Neural progenitor cell (in vitro differentiated cells): ENCODE results near the gene ERBB3. TPM values are rescaled to one million over a fixed set of nuclear protein-coding genes. Genes with fewer than 3 reads are reported as not detected.

ENCODE experiments used
- DNase-seq: peaks from one replicate; pipeline ENCODE4 v3.0.0-alpha.2; 2016; ENCODE audit warnings: low spot score
- H2AFZ ChIP-seq: fragments of 200-600 bp; sonication (generic); replicated peaks from 2 replicates; pipeline ENCODE4 v1.6.1; 2016; ENCODE audit warnings: antibody characterized with exemption
- H3F3A ChIP-seq: fragments of 200-600 bp; sonication (generic); 2 replicates; pipeline ENCODE4 v1.6.1; 2016; ENCODE audit warnings: antibody characterized with exemption, low read depth
- H3K27ac ChIP-seq: fragments of 200-600 bp; sonication (generic); 2 replicates; pipeline ENCODE4 v1.5.1; 2016; ENCODE audit warnings: mild to moderate bottlenecking
- H3K27me3 ChIP-seq: fragments of 200-600 bp; sonication (generic); 2 replicates; pipeline ENCODE4 v1.6.1; 2016; ENCODE audit warnings: mild to moderate bottlenecking, moderate library complexity
- H3K36me3 ChIP-seq: fragments of 200-600 bp; sonication (generic); 2 replicates; pipeline ENCODE4 v1.5.1; 2016
- H3K4me1 ChIP-seq: fragments of 200-600 bp; sonication (generic); 2 replicates; pipeline ENCODE4 v1.6.1; 2016; ENCODE audit warnings: mixed run types
- H3K4me2 ChIP-seq: fragments of 200-600 bp; sonication (generic); 2 replicates; pipeline ENCODE4 v1.6.1; 2016
- H3K4me3 ChIP-seq: fragments of 200-600 bp; sonication (generic); 2 replicates; pipeline ENCODE4 v1.5.1; 2016
- H3K79me2 ChIP-seq: fragments of 200-600 bp; sonication (generic); 2 replicates; pipeline ENCODE4 v1.6.1; 2016; ENCODE audit warnings: low read depth
- H3K9ac ChIP-seq: fragments of 200-600 bp; sonication (generic); 2 replicates; pipeline ENCODE4 v1.6.1; 2016
- H3K9me3 ChIP-seq: fragments of 200-600 bp; sonication (generic); 2 replicates; pipeline ENCODE4 v1.5.1; 2016; ENCODE audit warnings: low read depth
- H4K20me1 ChIP-seq: fragments of 200-600 bp; sonication (generic); 2 replicates; pipeline ENCODE4 v1.6.1; 2016; ENCODE audit warnings: low read depth
- H3K27ac Mint-ChIP-seq: 3 replicates; pipeline ENCODE4 v1.8.0; 2021; ENCODE audit warnings: mixed read lengths
- H3K27me3 Mint-ChIP-seq: 2 replicates; pipeline ENCODE4 v1.8.0; 2022; ENCODE audit warnings: low read depth, mild to moderate bottlenecking, inconsistent platforms, moderate library complexity, mixed read lengths; ENCODE audit not compliant: insufficient read depth
- H3K36me3 Mint-ChIP-seq: 3 replicates; pipeline ENCODE4 v1.8.0; 2021; ENCODE audit warnings: mixed read lengths
- H3K4me1 Mint-ChIP-seq: 3 replicates; pipeline ENCODE4 v1.8.0; 2021; ENCODE audit warnings: mixed read lengths
- H3K4me3 Mint-ChIP-seq: 3 replicates; pipeline ENCODE4 v1.8.0; 2021; ENCODE audit warnings: mild to moderate bottlenecking, moderate library complexity, mixed read lengths
- H3K9me3 Mint-ChIP-seq: 3 replicates; pipeline ENCODE4 v1.8.0; 2020; ENCODE audit warnings: mixed read lengths
- EZH2 ChIP-seq: fragments of 200-600 bp; sonication (generic); IDR thresholded peaks from 2 replicates; pipeline ENCODE4 v1.6.1; 2017; ENCODE audit warnings: antibody characterized with exemption, mild to moderate bottlenecking, moderate library complexity
- EZH2phosphoT487 ChIP-seq: fragments of 200-600 bp; sonication (generic); IDR thresholded peaks from 2 replicates; pipeline ENCODE4 v1.6.1; 2017; ENCODE audit warnings: antibody characterized with exemption
- total RNA-seq: library from RNA; depleted of rRNA; stranded (reverse); fragments of >200 nt; gene quantifications from 2 replicates; pipeline ENCODE4 v1.2.3, GENCODE V29; 2015; ENCODE audit warnings: low replicate concordance
- TF ChIP-seq, protein P1 (sequence below): fragments of 200-600 bp; sonication (generic); IDR thresholded peaks from 2 replicates; pipeline ENCODE4 v1.5.1; 2017; ENCODE audit warnings: antibody characterized with exemption, mild to moderate bottlenecking

The ERBB3 gene
- total RNA-seq, 1 donor from 2014 or later = 8.8 TPM

DNA sequence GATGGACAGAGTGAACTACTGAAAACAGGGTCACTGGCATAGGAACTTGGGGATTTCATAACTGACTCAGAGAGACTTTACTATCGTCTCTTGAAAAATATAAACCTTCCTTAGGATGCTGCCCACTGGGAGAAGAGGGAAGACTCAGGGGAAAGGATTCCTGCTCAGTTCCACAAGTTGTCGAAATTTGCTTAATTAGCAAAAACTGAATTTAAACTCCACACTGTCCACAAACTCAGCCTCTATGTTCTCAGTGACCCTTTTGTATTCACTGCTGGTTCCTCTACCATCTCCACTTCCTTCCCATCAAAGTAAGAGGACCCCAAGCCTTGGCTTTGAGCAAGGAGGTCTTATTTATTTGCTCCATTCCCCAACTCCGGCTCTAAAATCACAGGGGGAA lies 65.3 kb downstream of the ERBB3 start:
- Mint-ChIP-seq H3K4me3 (no peak overlapping the region), H3K9me3 (no peaks in the 10 kb centered on the region), H3K27me3 (peaks cover 3% of the 10 kb centered on the region), H3K4me1 (no peaks in the 10 kb centered on the region), H3K36me3 (peaks cover 29% of the 10 kb centered on the region), H3K27ac (no peak overlapping the region)
- Histone ChIP-seq H3K4me2 (no peak overlapping the region), H4K20me1 (no peaks in the 10 kb centered on the region), H3K36me3 (peaks cover 8% of the 10 kb centered on the region), H3K79me2 (no peaks in the 10 kb centered on the region), H3K9me3 (no peaks in the 10 kb centered on the region), H3K27me3 (no peaks in the 10 kb centered on the region), H3F3A (peaks cover 19% of the 10 kb centered on the region), H3K4me3 (no peak overlapping the region), H3K4me1 (no peaks in the 10 kb centered on the region), H3K9ac (no peak overlapping the region), H3K27ac (no peak overlapping the region), H2AFZ (no peak overlapping the region)
- no peak for DNase-seq
- no peak for TF ChIP-seq EZH2
- TF ChIP-seq EZH2phosphoT487 = no peak

DNA sequence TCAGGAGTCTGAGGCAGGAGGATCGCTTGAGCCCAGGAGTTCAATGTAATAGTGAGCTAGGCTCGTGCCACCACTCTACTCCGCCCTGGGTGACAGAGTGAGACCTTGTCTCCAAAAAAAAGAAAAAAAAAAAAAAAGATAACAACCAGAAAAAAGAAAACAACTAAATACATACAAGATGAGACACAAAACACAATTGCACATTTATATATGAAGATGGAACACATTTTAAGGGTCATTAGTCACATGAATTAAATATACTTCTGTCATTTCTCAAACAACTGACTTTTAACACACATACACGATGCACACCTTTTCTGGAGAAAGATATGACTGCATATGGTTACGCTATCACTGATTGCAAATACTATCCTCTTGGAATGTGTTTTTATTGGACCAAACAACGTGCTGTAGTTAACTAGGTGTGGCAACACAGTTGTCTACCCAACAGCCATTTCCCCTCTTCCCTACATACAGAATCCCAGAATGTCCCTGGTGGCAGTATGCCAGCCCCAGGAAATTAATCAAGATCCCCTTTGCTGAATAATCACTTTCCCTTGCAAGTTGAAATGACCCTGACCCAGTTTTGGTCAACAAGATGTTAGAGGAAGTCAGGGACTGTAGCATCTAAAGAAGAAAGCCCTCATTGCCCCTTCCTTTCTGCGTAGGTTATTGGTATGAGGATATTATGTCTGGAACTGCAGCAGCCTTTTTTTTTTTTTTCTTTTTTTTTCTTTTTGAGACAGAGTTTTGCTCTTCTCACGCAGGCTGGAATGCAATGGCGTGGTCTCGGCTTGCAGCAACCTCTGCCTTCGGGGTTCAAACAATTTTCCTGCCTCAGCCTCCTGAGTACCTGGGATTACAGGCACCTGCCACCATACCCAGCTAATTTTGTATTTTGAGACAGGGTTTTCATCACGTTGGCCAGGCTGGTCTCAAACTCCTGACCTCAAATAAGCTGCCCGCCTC lies 66.8 kb downstream of the ERBB3 start:
- H3K27me3 ChIP-seq = no peaks in the 10 kb centered on the region
- no peak overlapping the region for H3K4me2 ChIP-seq
- H3K9me3 Mint-ChIP-seq = no peaks in the 10 kb centered on the region
- H3K4me3 Mint-ChIP-seq = no peak overlapping the region
- H3K9ac ChIP-seq = no peak overlapping the region
- H3K36me3 Mint-ChIP-seq = peaks cover 19% of the 10 kb centered on the region
- no peak for DNase-seq
- H3K4me1 ChIP-seq = peaks cover 3% of the 10 kb centered on the region
- peaks cover 31% of the 10 kb centered on the region for H3F3A ChIP-seq
- no peaks in the 10 kb centered on the region for H3K36me3 ChIP-seq
- no peaks in the 10 kb centered on the region for H3K9me3 ChIP-seq
- H4K20me1 ChIP-seq = no peaks in the 10 kb centered on the region
- no peak overlapping the region for H3K4me3 ChIP-seq
- no peak for TF ChIP-seq EZH2phosphoT487
- TF ChIP-seq EZH2 = no peak
- TF ChIP-seq, protein P1, sequence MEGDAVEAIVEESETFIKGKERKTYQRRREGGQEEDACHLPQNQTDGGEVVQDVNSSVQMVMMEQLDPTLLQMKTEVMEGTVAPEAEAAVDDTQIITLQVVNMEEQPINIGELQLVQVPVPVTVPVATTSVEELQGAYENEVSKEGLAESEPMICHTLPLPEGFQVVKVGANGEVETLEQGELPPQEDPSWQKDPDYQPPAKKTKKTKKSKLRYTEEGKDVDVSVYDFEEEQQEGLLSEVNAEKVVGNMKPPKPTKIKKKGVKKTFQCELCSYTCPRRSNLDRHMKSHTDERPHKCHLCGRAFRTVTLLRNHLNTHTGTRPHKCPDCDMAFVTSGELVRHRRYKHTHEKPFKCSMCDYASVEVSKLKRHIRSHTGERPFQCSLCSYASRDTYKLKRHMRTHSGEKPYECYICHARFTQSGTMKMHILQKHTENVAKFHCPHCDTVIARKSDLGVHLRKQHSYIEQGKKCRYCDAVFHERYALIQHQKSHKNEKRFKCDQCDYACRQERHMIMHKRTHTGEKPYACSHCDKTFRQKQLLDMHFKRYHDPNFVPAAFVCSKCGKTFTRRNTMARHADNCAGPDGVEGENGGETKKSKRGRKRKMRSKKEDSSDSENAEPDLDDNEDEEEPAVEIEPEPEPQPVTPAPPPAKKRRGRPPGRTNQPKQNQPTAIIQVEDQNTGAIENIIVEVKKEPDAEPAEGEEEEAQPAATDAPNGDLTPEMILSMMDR = no peak
- peaks cover 4% of the 10 kb centered on the region for H3K79me2 ChIP-seq
- H3K27ac Mint-ChIP-seq = peak overlapping the region; percentile 59
- H3K4me1 Mint-ChIP-seq = peaks cover 8% of the 10 kb centered on the region
- H3K27ac ChIP-seq = peak overlapping the region; percentile 25
- H3K27me3 Mint-ChIP-seq = peaks cover 6% of the 10 kb centered on the region
- no peak overlapping the region for H2AFZ ChIP-seq

DNA sequence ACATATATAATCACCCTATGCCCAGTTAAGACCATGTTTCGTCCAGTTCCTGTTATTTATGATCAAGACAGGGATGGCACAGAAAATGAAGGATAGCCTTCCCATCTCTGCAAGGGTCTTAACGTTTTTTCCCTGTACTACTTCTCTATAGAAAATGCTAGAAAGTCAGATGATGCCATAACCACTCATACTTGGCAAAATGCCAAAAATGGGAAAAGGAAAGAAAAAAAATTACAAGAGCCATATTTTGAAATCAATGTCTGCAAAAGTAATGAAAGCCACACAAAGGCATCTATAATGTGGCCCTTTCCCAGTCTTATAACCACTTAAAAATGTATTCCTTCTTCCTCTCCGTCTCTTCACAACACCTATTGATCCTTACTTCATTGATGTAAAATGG lies 70.6 kb downstream of the ERBB3 start:
- no peak overlapping the region for H3K27ac ChIP-seq
- no peaks in the 10 kb centered on the region for H3K36me3 ChIP-seq
- H3K4me1 Mint-ChIP-seq = peaks cover 30% of the 10 kb centered on the region
- peaks cover 29% of the 10 kb centered on the region for H3F3A ChIP-seq
- no peak overlapping the region for H2AFZ ChIP-seq
- H3K4me3 ChIP-seq = no peak overlapping the region
- H3K4me3 Mint-ChIP-seq = peak overlapping the region; percentile 97
- H3K4me1 ChIP-seq = peaks cover 14% of the 10 kb centered on the region
- peaks cover 18% of the 10 kb centered on the region for H3K79me2 ChIP-seq
- H3K9ac ChIP-seq = no peak overlapping the region
- peaks cover 10% of the 10 kb centered on the region for H3K36me3 Mint-ChIP-seq
- H3K4me2 ChIP-seq = no peak overlapping the region
- no peaks in the 10 kb centered on the region for H3K27me3 ChIP-seq
- no peaks in the 10 kb centered on the region for H4K20me1 ChIP-seq
- H3K27ac Mint-ChIP-seq = no peak overlapping the region
- peaks cover 5% of the 10 kb centered on the region for H3K27me3 Mint-ChIP-seq
- DNase-seq = no peak
- no peak for TF ChIP-seq EZH2
- TF ChIP-seq, protein P1 = no peak
- no peak for TF ChIP-seq EZH2phosphoT487
- no peaks in the 10 kb centered on the region for H3K9me3 Mint-ChIP-seq
- H3K9me3 ChIP-seq = no peaks in the 10 kb centered on the region
